HG02973 (cell line): ENCODE data around the gene MKX.

Experiments used
- ATAC-seq: cut with Tn5 transposase; IDR thresholded peaks from one replicate; pipeline ENCODE4 v1.9.1; 2021; ENCODE audit warnings: moderate library complexity; ENCODE audit not compliant: unreplicated experiment

The MKX gene

DNA sequence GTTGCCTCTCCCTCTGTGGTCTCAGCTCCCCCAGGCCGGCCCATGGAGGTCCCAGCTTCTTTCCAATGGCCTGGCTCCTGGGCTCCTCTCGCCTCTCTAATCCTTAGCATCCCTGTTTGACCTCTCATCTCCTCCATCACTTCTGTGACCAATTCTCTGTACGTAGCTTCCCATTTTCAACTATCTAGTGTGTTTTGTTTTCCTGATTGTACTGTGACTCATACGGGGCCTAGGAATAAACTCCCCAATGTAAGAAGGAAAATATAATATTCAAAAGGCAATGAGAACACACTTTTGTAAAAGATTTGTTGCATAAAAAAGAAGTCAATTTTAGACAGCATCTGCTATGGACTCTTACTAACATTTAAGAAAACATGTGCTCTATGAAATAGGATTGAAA, 90.3 kb downstream of the MKX start:
- no peak for ATAC-seq

- no peak for ATAC-seq
Measured at GRCh38 chr10:27654284-27654683, 91.3 kb downstream of the MKX start.

- ATAC-seq: no peak
Measured at GRCh38 chr10:27646604-27647175, 98.9 kb downstream of the MKX start.

GRCh38 chr10:27646194-27646593, 99.4 kb downstream of the MKX start:
- ATAC-seq: no peak

- no peak for ATAC-seq
Measured at GRCh38 chr10:27644307-27644939, 101.2 kb downstream of the MKX start.

DNA sequence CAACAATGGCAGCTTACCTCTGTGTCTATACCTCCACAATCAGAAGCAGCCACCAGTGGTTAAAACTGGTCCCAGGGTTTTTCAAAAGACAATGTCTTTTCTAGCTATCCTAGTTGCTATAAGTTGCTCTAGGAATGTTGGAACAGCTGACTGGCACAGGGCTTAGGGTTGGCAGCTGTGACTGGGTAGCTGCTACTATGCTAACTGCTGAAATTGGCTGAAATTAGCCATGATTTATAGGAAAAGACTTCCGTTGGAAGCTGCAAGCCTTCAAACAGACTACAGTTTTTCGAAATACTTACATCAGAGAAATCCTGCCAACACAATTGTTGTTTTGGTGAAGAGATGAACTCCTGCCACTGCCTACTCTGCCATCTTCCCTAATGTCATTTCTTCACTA, 102.3 kb downstream of the MKX start:
- no peak for ATAC-seq

DNA sequence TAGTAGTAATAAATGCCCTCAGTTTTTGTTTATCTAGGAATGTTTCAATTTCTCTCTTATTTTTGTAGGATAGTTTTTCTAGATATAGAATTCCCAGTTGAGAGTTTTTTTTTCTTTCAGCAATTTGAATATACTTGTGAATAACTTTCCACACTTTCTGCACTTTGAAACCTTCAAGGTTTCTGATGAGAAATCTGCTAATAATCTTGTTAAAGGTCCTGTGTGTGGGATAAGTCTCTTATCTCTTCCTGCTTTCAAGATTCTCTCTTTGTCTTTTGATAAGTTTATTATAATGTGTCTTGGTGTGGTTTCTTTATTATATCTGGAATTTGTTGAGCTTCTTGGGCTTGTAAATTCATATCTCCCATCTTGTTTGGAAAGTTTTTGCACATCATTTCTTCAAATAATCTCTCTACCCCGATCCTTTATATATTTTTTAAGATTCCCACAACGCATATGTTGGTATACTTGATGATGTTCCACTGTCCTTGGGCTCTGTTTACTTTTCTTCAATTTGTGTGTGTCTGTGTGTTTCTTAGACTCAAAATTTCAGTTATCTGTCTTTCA, 103.5 kb downstream of the MKX start:
- ATAC-seq: no peak

GRCh38 chr10:27638071-27638750, 107.4 kb downstream of the MKX start:
- ATAC-seq: no peak

DNA sequence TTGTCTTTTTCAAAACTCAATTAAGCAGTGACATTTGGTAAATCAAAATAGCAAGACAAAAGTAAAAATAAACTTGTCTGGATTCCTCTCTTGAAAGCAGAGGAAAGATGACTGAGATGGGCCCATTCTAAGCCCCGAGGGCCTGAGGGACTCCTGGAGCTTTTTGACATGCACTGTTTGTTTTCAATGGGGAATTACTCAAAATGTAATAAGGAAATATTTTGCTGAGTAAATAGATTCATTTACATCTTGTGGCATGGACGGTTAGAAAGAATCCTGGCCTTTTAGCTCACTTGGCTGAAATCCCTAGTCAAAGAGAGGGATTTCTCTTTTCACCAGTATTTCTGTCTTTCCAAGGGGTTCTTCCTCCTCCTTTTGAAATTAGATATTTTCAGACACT, 108.0 kb downstream of the MKX start:
- no peak for ATAC-seq

DNA sequence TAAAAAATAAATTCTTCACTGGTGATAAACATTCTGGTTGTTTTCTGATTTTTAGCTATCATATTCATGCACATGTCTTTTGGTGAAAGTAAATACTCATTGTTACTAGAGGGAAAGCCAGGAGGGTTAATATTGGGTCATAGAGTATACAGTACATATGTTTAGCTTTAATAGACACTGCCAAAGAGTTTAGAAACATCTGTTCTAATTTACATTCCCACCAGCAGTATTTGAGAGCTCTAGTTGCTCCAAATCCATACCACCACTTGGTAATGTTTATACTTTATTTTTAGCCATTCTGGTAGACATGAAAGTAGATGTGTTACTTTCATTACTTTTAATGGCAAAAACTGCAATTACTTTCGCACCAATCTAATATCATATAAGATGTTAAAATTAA, 108.8 kb downstream of the MKX start:
- no peak for ATAC-seq

DNA sequence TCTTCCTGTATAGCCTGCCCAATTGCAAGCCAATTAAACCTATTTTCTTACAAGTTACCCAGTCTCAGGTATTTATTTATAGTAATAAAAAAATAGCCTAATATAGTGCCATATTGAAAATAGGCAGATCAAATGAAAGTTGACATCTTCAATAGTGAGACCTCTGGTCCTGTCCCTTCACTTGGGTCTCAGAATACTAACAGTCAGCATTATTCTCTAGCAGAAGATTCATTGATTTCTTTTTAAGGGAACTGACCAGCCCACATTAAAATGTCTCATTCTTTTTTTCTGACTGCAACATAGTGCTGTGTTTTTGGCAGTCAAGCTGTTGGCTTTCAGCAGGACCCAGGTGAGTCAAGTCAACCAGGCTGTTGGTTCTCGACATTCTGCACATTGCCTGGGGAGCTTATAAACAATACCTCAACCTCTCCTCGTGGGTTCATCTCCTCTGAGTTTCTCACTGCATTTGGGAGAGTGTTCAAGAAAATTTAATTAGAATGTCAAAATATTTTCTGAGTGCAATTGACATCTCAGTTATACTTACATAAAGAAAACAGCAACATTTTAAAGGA, 109.8 kb downstream of the MKX start:
- no peak for ATAC-seq

GRCh38 chr10:27635290-27635689, 110.3 kb downstream of the MKX start:
- no peak for ATAC-seq

DNA sequence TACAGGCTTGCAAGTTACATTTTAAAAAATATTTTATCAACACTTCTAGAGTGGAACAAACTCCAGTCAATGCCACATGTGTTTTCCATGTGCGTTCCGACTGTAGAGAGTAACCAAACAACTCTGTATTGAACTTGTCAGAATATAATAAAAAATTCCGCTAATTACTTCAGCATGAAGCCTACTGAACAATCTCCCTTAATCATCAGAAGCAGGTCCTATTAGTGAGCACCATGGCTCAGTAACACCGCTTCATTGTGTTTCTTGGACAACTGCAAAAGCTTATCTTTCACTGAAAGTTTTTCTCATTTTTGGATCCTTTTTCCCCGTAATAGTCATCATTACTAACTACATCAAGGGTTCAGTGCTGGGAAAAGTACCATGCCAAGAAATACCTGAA, 117.0 kb downstream of the MKX start:
- ATAC-seq: no peak

GRCh38 chr10:27626890-27627289, 118.7 kb downstream of the MKX start:
- no peak for ATAC-seq

- no peak for ATAC-seq
Measured at GRCh38 chr10:27625452-27626211, 120.0 kb downstream of the MKX start.

DNA sequence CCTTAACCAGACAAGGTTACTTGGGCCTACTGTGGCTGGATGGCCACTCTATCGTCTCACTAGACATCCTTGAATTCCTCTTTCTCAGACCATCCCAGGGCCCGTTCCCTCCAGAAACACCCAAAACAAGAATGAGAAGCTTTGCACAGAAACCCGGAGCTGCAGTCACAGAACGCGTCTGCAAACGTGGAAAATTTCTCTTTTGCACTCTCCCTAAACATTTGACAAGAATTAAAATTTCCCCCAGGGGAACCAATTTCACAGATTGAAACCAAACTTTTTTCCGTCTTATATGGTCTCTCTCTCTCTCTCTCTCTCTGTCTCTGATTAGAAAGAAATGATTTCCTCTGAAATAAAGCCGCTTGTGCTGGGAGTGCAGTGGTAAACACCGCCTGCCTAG, 120.7 kb downstream of the MKX start:
- ATAC-seq: no peak
